GM12878 (cell line): ENCODE data around the gene BEAN1. TPM values are rescaled to one million over a fixed set of nuclear protein-coding genes. Genes with fewer than 3 reads are reported as not detected.

Source experiments
- ATAC-seq: fragments of 200-7000 bp; cut with Tn5 transposase; 3 replicates; pipeline ENCODE4 v1.9.1; 2020; ENCODE audit warnings: mild to moderate bottlenecking, moderate library complexity
- BruUV-seq: library from RNA; stranded (reverse); fragments of 400-500 nt; replicated peaks from 2 replicates; lab custom pipeline; 2021; lab: Mats Ljungman, UMichigan
- CTCF ChIA-PET: fragments of 300-600 bp; sonication (Branson Sonifier 250); formaldehyde crosslinking; extraction: SDS; loops from one replicate; lab custom pipeline; 2021; ENCODE audit warnings: inconsistent platforms; lab: Yijun Ruan, JAX
- POLR2A ChIA-PET: fragments of 350-600 bp; formaldehyde crosslinking; extraction: SDS; loops from one replicate; lab custom pipeline; 2021; ENCODE audit warnings: inconsistent platforms; lab: Charles Lee
- RAD21 ChIA-PET: fragments of 300-600 bp; sonication (Branson Sonifier 250); formaldehyde crosslinking; loops from one replicate; lab custom pipeline; 2023; ENCODE audit warnings: antibody characterized with exemption; ENCODE audit not compliant: unreplicated experiment; lab: Charles Lee
- SMC1A ChIA-PET: fragments of 300-600 bp; sonication (Branson Sonifier 250); formaldehyde crosslinking; loops from one replicate; lab custom pipeline; 2023; ENCODE audit not compliant: unreplicated experiment, uncharacterized antibody; lab: Charles Lee
- DNase-seq: peaks from one replicate; pipeline ENCODE4 v3.0.0-alpha.2; 2011; ENCODE audit warnings: low read depth, low spot score
- FAIRE-seq: peaks from 3 replicates; lab custom pipeline; 2011; peaks lifted over from hg19 to GRCh38; lab: Jason Lieb, UNC
- H2AFZ ChIP-seq: 2 replicates; pipeline ENCODE4 v1.6.0; 2011; ENCODE audit warnings: low read depth, low read length, control low read depth; ENCODE audit not compliant: control insufficient read depth
- H3K27ac ChIP-seq: 2 replicates; pipeline ENCODE4 v1.5.1; 2011; ENCODE audit warnings: control low read depth; ENCODE audit not compliant: control insufficient read depth, insufficient read depth
- H3K27me3 ChIP-seq, 2 experiments: replicated peaks in 1 of 2; 2 replicates each; pipeline versions ENCODE4 v1.6.0 to v1.6.1; 2011; ENCODE audit warnings: low read length in 1 of 2; ENCODE audit not compliant: control insufficient read depth in 2 of 2, insufficient read depth in 2 of 2
- H3K36me3 ChIP-seq, 2 experiments: 2 replicates each; pipeline ENCODE4 v1.5.1; 2011; ENCODE audit warnings: low read length in 1 of 2; ENCODE audit not compliant: control insufficient read depth in 2 of 2, insufficient read depth in 2 of 2
- H3K4me1 ChIP-seq: 2 replicates; pipeline ENCODE4 v1.6.1; 2011; ENCODE audit warnings: mild to moderate bottlenecking, low read length, moderate library complexity, mixed read lengths; ENCODE audit not compliant: control insufficient read depth, insufficient read depth
- H3K4me2 ChIP-seq: 2 replicates; pipeline ENCODE4 v1.6.0; 2011; ENCODE audit warnings: control low read depth; ENCODE audit not compliant: control insufficient read depth, insufficient read depth
- H3K4me3 ChIP-seq: fragments of 200-600 bp; sonication (generic); 2 replicates; pipeline ENCODE4 v1.5.1; 2016
- H3K79me2 ChIP-seq: 2 replicates; pipeline ENCODE4 v1.6.0; 2011; ENCODE audit warnings: low read length; ENCODE audit not compliant: control insufficient read depth, insufficient read depth
- H3K9ac ChIP-seq: 2 replicates; pipeline ENCODE4 v1.8.0; 2011; ENCODE audit warnings: low read length, control low read depth, mixed read lengths; ENCODE audit not compliant: control insufficient read depth, insufficient read depth
- H3K9me3 ChIP-seq: replicated peaks from 3 replicates; pipeline ENCODE4 v1.5.1; 2011; ENCODE audit warnings: mild to moderate bottlenecking, low read length; ENCODE audit not compliant: control insufficient read depth, insufficient read depth
- H4K20me1 ChIP-seq: 2 replicates; pipeline ENCODE4 v1.6.0; 2011; ENCODE audit not compliant: control insufficient read depth, insufficient read depth
- BRCA1 ChIP-seq: IDR thresholded peaks from 2 replicates; pipeline ENCODE4 v1.6.1; 2011; ENCODE audit warnings: low read depth, low read length, improper control_type of control experiment
- CREB1 ChIP-seq: IDR thresholded peaks from 2 replicates; pipeline ENCODE4 v1.6.1; 2012; ENCODE audit warnings: low read depth, mild to moderate bottlenecking, inconsistent platforms
- IKZF2 ChIP-seq, 2 experiments: fragments of 450-650 bp; IDR thresholded peaks; 2 replicates each; pipeline ENCODE4 v1.6.1; 2017; ENCODE audit warnings: mild to moderate bottlenecking in 2 of 2, moderate library complexity in 2 of 2
- MAX ChIP-seq: IDR thresholded peaks from 2 replicates; pipeline ENCODE4 v1.6.1; 2012; ENCODE audit warnings: low read depth, low read length, improper control_type of control experiment
- NBN ChIP-seq: fragments of 450-650 bp; IDR thresholded peaks from 2 replicates; pipeline ENCODE4 v1.6.1; 2016
- NFXL1 ChIP-seq: fragments of 450-650 bp; IDR thresholded peaks from 2 replicates; pipeline ENCODE4 v1.6.1; 2017; ENCODE audit warnings: antibody characterized with exemption, mild to moderate bottlenecking, borderline replicate concordance
- NFYB ChIP-seq: IDR thresholded peaks from 2 replicates; pipeline ENCODE4 v1.6.1; 2011; ENCODE audit warnings: low read depth, mild to moderate bottlenecking, low read length, improper control_type of control experiment, moderate library complexity; ENCODE audit not compliant: insufficient read depth
- NR2C1 ChIP-seq: fragments of 450-650 bp; IDR thresholded peaks from 2 replicates; pipeline ENCODE4 v1.6.1; 2017; ENCODE audit warnings: antibody characterized with exemption, mild to moderate bottlenecking, moderate library complexity
- ZNF217 ChIP-seq: fragments of 450-650 bp; IDR thresholded peaks from 2 replicates; pipeline ENCODE4 v1.6.1; 2017; ENCODE audit warnings: antibody characterized with exemption, mild to moderate bottlenecking
- ZNF592 ChIP-seq: fragments of 450-650 bp; IDR thresholded peaks from 2 replicates; pipeline ENCODE4 v1.6.1; 2017; ENCODE audit warnings: mild to moderate bottlenecking, moderate library complexity
- WGBS: methylation state at CpG from one replicate; pipeline ENCODE4 v1.1.6; 2016; ENCODE audit warnings: low lambda C conversion rate; ENCODE audit not compliant: insufficient replicate concordance, insufficient coverage; ENCODE audit errors: missing lambda C conversion rate; 5-methylcytosine and 5-hydroxymethylcytosine counted together
- in situ Hi-C: fragments of 300-500 bp; cut with MboI; formaldehyde crosslinking; loops from 9 replicates; pipeline ENCODE4 v1.14.3; 2018; ENCODE audit warnings: mixed read lengths
- intact Hi-C: fragments of 100-400 bp; cut with micrococcal nuclease; formaldehyde crosslinking; loops from one replicate; pipeline ENCODE4 v1.14.2; 2022; ENCODE audit not compliant: unreplicated experiment
- polyA plus RNA-seq, 11 experiments: library from polyadenylated mRNA; depleted of rRNA in 4 of 11; unstranded in 6 of 11; stranded (reverse) in 5 of 11; fragments of >200 nt; fragmentation: Nextera tagmentation in 4 of 11; fragmentation: Illumina TruSeq in 1 of 11; extraction: Ambion mirVana in 4 of 11; extraction: Trizol in 1 of 11; gene quantifications; 1 replicate in 1 of 11; 2 replicates in 10 of 11; pipeline versions ENCODE4 v1.2.1 to v1.2.3, GENCODE V29; 2011 to 2016; ENCODE audit warnings: inconsistent platforms in 2 of 11, missing spikeins in 2 of 11, low read depth in 1 of 11
- total RNA-seq, 4 experiments: library from RNA; depleted of rRNA in 3 of 4; stranded (reverse); fragments of >200 nt in 3 of 4; fragmentation: Illumina TruSeq in 1 of 4; extraction: Trizol in 1 of 4; gene quantifications; 2 replicates each; pipeline versions ENCODE4 v1.2.1 to v1.2.3, GENCODE V29; 2013 to 2021
- TF ChIP-seq, protein P1 (sequence below): fragments of 450-650 bp; IDR thresholded peaks from 2 replicates; pipeline ENCODE4 v1.6.1; 2017; ENCODE audit warnings: antibody characterized with exemption, mild to moderate bottlenecking, moderate library complexity

Gene BEAN1
- total and polyA plus RNA-seq, 10 of the 15 experiments (the other 5 are each of a cell fraction or from before 2014, with no cell fraction given) = not detected

GRCh38 chr16:66481081-66481942 lies 54.2 kb downstream of the BEAN1 start:
- Histone ChIP-seq H4K20me1 (no peaks in the 10 kb centered on the region), H3K27me3 (0 out of 4 replicates have a peak, but pooled peaks cover 0 to 3% of the 10 kb centered on the region in 2 experiments), H3K79me2 (no peaks in the 10 kb centered on the region), H3K27ac (no peak overlapping the region), H3K9me3 (no peaks in the 10 kb centered on the region), H3K36me3 (no peaks in the 10 kb centered on the region), H3K4me2 (no peak overlapping the region), H3K4me3 (no peak overlapping the region), H2AFZ (no peak overlapping the region), H3K4me1 (peaks cover 5% of the 10 kb centered on the region), H3K9ac (no peak overlapping the region)
- ChIA-PET POLR2A (interaction anchor here (1.0 kb wide), 1 partner anchor 82 kb away, joined by 3 read pairs; no protein-coding TSS in a partner anchor), SMC1A (interaction anchor here (1.6 to 2.4 kb wide), 2 partner anchors 22 to 75 kb away, joined by 3 to 9 read pairs; no protein-coding TSS in a partner anchor), CTCF (interaction anchor here (1.0 to 10.4 kb wide), 7 partner anchors 27 to 108 kb away, joined by 3 to 118 read pairs (median 6); no protein-coding TSS in a partner anchor), RAD21 (interaction anchor here (0.8 to 2.1 kb wide), 3 partner anchors 73 to 79 kb away, joined by 3 to 5 read pairs (median 3); no protein-coding TSS in a partner anchor)
- FAIRE-seq = no peak
- ATAC-seq = no peak
- BruUV-seq = no TSS peak
- 67% methylated on average over 24 of the region's 25 CpGs for WGBS
- TF ChIP-seq ZNF592 = no peak
- no peak for TF ChIP-seq ZNF217
- TF ChIP-seq NBN = no peak
- TF ChIP-seq NR2C1 = no peak
- TF ChIP-seq BRCA1 = no peak
- TF ChIP-seq NFXL1 = no peak
- no peak for TF ChIP-seq NFYB
- TF ChIP-seq IKZF2 (IDR thresholded peaks at IDR 0.05) = no peak
- TF ChIP-seq, protein P1, sequence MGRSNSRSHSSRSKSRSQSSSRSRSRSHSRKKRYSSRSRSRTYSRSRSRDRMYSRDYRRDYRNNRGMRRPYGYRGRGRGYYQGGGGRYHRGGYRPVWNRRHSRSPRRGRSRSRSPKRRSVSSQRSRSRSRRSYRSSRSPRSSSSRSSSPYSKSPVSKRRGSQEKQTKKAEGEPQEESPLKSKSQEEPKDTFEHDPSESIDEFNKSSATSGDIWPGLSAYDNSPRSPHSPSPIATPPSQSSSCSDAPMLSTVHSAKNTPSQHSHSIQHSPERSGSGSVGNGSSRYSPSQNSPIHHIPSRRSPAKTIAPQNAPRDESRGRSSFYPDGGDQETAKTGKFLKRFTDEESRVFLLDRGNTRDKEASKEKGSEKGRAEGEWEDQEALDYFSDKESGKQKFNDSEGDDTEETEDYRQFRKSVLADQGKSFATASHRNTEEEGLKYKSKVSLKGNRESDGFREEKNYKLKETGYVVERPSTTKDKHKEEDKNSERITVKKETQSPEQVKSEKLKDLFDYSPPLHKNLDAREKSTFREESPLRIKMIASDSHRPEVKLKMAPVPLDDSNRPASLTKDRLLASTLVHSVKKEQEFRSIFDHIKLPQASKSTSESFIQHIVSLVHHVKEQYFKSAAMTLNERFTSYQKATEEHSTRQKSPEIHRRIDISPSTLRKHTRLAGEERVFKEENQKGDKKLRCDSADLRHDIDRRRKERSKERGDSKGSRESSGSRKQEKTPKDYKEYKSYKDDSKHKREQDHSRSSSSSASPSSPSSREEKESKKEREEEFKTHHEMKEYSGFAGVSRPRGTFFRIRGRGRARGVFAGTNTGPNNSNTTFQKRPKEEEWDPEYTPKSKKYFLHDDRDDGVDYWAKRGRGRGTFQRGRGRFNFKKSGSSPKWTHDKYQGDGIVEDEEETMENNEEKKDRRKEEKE = no peak
- TF ChIP-seq MAX = no peak
- no peak for TF ChIP-seq CREB1
- in situ Hi-C loops (no loop called here), intact Hi-C loops (loop anchor here (5.0 kb wide), 1 partner anchor 124 kb away; no protein-coding TSS in a partner anchor)
- DNase-seq = no peak
